Body of pancreas (tissue), 4 donors: ENCODE data around the gene G6PC1. TPM values are rescaled to one million over a fixed set of nuclear protein-coding genes. Genes with fewer than 3 reads are reported as not detected.
A peak's percentile ranks its signal among the peaks of the same experiment; 100 is the strongest.
"Not testable (repeated sequence)": the region's sequence is repeated elsewhere in the genome, so short reads cannot be mapped to it uniquely, and the experiment has no call there.

ENCODE experiments used
- ATAC-seq: fragments of 150-250 bp; one replicate; pipeline ENCODE4 v1.9.1; 2016
- DNase-seq, 4 donors: peaks; one replicate each; pipeline ENCODE4 v3.0.0-alpha.2; 2019
- H3K27ac ChIP-seq, 4 donors: fragments of 200-600 bp; sonication (generic); 1 replicate in 3 of 4; 2 replicates in 1 of 4; pipeline versions ENCODE4 v1.5.1 to v1.6.1; 2016 to 2019; ENCODE audit warnings: mild to moderate bottlenecking in 1 of 4, mixed read lengths in 1 of 4, moderate library complexity in 1 of 4
- H3K27me3 ChIP-seq, 2 donors: fragments of 200-600 bp; sonication (generic); one replicate each; pipeline ENCODE4 v1.6.0; 2016; ENCODE audit warnings: mild to moderate bottlenecking in 1 of 2
- H3K36me3 ChIP-seq, 2 donors: fragments of 200-600 bp; sonication (generic); replicated peaks in 1 of 2; 2 replicates each; pipeline ENCODE4 v1.5.1; 2016; ENCODE audit warnings: low read depth in 2 of 2; ENCODE audit not compliant: insufficient read depth in 1 of 2
- H3K4me1 ChIP-seq: fragments of 200-600 bp; sonication (generic); one replicate; pipeline ENCODE4 v1.6.0; 2016
- H3K4me3 ChIP-seq, 2 donors: fragments of 200-600 bp; sonication (generic); 1 replicate in 1 of 2; 2 replicates in 1 of 2; pipeline ENCODE4 v1.5.1; 2016 to 2019
- H3K9me3 ChIP-seq, 3 donors: fragments of 200-600 bp; sonication (generic); 1 replicate in 2 of 3; 2 replicates in 1 of 3; pipeline ENCODE4 v1.5.1; 2016
- CTCF ChIP-seq, 7 experiments: fragments of 450-650 bp in 4 of 7; fragments of 200-600 bp in 3 of 7; sonication (generic) in 3 of 7; IDR thresholded peaks; one replicate each; pipeline ENCODE4 v1.5.1; 2016 to 2019; ENCODE audit warnings: antibody characterized with exemption in 7 of 7
- POLR2A ChIP-seq, 3 donors: fragments of 450-650 bp; IDR thresholded peaks; one replicate each; pipeline ENCODE4 v1.6.1; 2016; ENCODE audit warnings: antibody characterized with exemption in 3 of 3, mild to moderate bottlenecking in 2 of 3
- WGBS, 2 donors: methylation state at CpG; one replicate each; pipeline ENCODE4 v1.1.5; 2017; 5-methylcytosine and 5-hydroxymethylcytosine counted together
- intact Hi-C: fragments of 100-400 bp; cut with DNase I; formaldehyde crosslinking; loops from one replicate; pipeline ENCODE4 v1.15.1; 2023
- total RNA-seq, 2 donors: library from RNA; depleted of rRNA; stranded (reverse); fragments of >200 nt; gene quantifications; one replicate each; pipeline ENCODE4 v1.1.0, GENCODE V29; 2016

G6PC1 gene
- total RNA-seq, 2 donors from 2014 or later = 2.6 TPM; not detected in 1

GRCh38 chr17:42908872-42909700 is 8.5 kb downstream of the G6PC1 start:
- intact Hi-C loops = no loop called here
- H3K9me3 ChIP-seq = no peaks in the 10 kb centered on the region
- no peak overlapping the region for H3K4me3 ChIP-seq
- ATAC-seq (no peak), DNase-seq (no peak)
- WGBS, 2 donors = 79 to 90% methylated on average over 7 of the region's 7 CpGs
- H3K4me1 ChIP-seq = peaks cover 9% of the 10 kb centered on the region
- no peak overlapping the region for H3K27ac ChIP-seq
- TF ChIP-seq CTCF (IDR thresholded peaks at IDR 0.05) (no peak), POLR2A (IDR thresholded peaks at IDR 0.05) (no peak)
- H3K27me3 ChIP-seq = no peaks in the 10 kb centered on the region
- no peaks in the 10 kb centered on the region for H3K36me3 ChIP-seq

- no peak for ATAC-seq
- intact Hi-C loops = no loop called here
- H3K36me3 ChIP-seq = no peaks in the 10 kb centered on the region
- H3K27ac ChIP-seq = no peak overlapping the region
- H3K27me3 ChIP-seq = no peaks in the 10 kb centered on the region
- H3K4me3 ChIP-seq = no peak overlapping the region
- 74 to 80% methylated on average over 2 of the region's 2 CpGs for WGBS, 2 donors
- no peak for TF ChIP-seq CTCF (IDR thresholded peaks at IDR 0.05)
- H3K9me3 ChIP-seq = no peaks in the 10 kb centered on the region
- H3K4me1 ChIP-seq = peaks cover 23% of the 10 kb centered on the region
- DNase-seq = no peak
Observed at GRCh38 chr17:42913522-42913921, 12.9 kb downstream of the G6PC1 start.

GRCh38 chr17:42913981-42914617 is 13.5 kb downstream of the G6PC1 start:
- Histone ChIP-seq H3K36me3 (no peaks in the 10 kb centered on the region), H3K27me3 (no peaks in the 10 kb centered on the region), H3K27ac (no peak overlapping the region), H3K4me1 (peaks cover 29% of the 10 kb centered on the region), H3K4me3 (no peak overlapping the region), H3K9me3 (no peaks in the 10 kb centered on the region)
- intact Hi-C loops = no loop called here
- WGBS, 2 donors = 45 to 49% methylated on average over 3 of the region's 3 CpGs
- no peak for DNase-seq
- no peak for TF ChIP-seq POLR2A (IDR thresholded peaks at IDR 0.05)
- TF ChIP-seq CTCF (IDR thresholded peaks at IDR 0.05) = no peak
- ATAC-seq = no peak

GRCh38 chr17:42915288-42915687 is 14.7 kb downstream of the G6PC1 start:
- ATAC-seq, H3K27ac ChIP-seq, H3K36me3 ChIP-seq, intact Hi-C loops, H3K27me3 ChIP-seq, DNase-seq, H3K9me3 ChIP-seq, H3K4me3 ChIP-seq: not testable (repeated sequence)
- H3K4me1 ChIP-seq = peaks cover 41% of the 10 kb centered on the region
- 96% methylated on average over 6 of the region's 6 CpGs for whole genome bisulfite sequencing, 2 donors

- intact Hi-C loops, DNase-seq, ATAC-seq, H3K36me3 ChIP-seq, H3K4me3 ChIP-seq, H3K27me3 ChIP-seq, H3K9me3 ChIP-seq: not testable (repeated sequence)
- Histone ChIP-seq H3K4me1 (peaks cover 54% of the 10 kb centered on the region), H3K27ac (peak overlapping the region in 1 of 4 donors; percentile 48)
- WGBS, 2 donors = 72 to 86% methylated on average over 3 to 4 of the region's 4 CpGs
Observed at GRCh38 chr17:42916388-42917235, 16.0 kb downstream of the G6PC1 start.
